ENCODE measurements around the gene PGLYRP2. TPM values are rescaled to one million over a fixed set of nuclear protein-coding genes. Genes with fewer than 3 reads are reported as not detected.

PGLYRP2 gene
- total and polyA plus RNA-seq, 9 of the 15 experiments (the other 6 are each of a cell fraction or from before 2014, with no cell fraction given), result not detected

DNA sequence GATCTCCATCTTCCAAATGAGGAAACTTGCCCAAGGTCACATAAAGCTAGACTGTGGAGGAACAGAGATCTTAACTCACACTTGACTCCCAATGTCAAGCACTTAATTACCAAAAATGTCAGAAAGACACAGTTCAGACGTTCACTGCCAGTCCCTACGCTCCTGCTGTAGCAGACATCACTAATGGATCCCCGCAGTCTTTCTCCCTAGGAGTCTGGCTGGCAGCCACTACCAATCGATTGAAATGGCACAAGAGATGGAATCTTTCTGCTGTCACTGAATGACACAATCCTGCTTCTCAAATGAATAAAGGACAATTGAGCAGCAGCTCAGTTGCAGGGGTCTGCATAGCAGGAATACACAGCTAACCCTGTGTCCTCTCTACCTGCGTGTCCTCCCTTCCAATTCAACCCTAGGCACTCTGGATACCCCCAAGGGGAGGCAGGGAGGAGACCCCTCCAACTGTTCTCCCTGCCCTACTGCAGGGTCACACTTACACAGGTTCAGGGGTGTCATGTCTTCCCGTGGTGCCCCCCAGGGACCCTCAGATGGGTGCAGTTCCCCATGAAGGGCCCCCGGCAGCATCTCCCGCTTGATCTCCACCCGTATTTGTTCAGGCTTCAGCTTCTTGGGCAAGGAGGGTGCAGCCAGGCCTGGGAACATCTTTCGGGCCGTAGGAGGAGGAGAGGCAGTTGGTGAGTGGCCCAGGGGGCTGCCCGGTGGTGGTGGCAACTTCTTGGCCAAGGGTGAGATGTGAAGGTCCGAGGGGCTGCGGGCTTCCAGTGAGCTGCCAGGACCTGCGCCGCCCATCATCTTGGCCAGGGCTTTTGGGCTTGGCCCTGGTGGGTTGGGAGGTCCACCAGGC lies 52.6 kb downstream of the PGLYRP2 start (continued):
- peak in 1 of 2 experiments; percentile 85; a peak in 2 of 4 replicates for TF ChIP-seq ZMIZ1 (IDR thresholded peaks at IDR 0.05; ENCODE audit: low read depth in 2 of 2, low read length in 2 of 2)

DNA sequence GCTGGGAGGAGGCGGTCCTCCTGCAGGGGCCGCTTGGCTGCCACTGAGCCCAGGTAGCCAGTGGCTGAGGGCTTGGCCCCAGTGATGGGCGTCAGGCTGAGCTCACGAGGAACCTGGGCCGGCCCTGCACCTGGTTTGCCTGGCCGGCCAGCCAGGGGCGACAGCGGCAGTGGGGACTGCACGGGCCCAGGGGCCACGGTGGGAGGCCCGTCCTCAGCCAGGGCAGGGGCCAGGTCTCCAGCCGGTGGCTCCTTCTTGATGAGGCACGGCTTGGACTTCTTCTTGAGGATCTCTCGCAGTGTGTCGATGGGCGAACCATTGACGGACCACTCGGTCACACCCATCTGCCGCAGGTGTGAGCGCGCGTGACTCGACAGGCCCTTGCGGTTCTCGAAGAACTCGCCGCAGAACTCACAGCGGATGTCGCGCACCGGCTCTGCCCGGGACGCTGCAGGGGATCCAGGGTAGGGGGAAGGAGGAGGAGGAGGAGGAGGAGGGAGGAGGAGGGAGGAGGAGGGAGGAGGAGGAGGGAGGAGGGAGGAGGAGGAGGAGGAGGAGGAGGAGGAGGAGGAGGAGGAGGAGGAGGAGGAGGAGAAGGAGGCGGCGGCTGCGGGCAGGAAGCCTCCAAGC lies 53.9 kb downstream of the PGLYRP2 start:
- Histone ChIP-seq H3K4me3 (no peak overlapping the region), H4K20me1 (replicated peaks; ENCODE audit: control insufficient read depth, insufficient read depth, low read length) (no peaks in the 10 kb centered on the region), H3K9ac (ENCODE audit: insufficient read depth in 1 of 2, low read depth in 2 of 2, low read length in 2 of 2) (no peak overlapping the region), H3K27ac (ENCODE audit: extremely low read depth, low read depth, low read length) (no peak overlapping the region), H3K36me3 (ENCODE audit: control insufficient read depth, insufficient read depth, low read length) (peaks cover 79% of the 10 kb centered on the region), H2AFZ (ENCODE audit: low read depth, low read length) (no peak overlapping the region), H3K27me3 (ENCODE audit: control insufficient read depth in 2 of 2, insufficient read depth in 2 of 2, low read length in 2 of 2) (no peaks in the 10 kb centered on the region), H3K9me1 (ENCODE audit: control insufficient read depth, insufficient read depth, low read length) (no peaks in the 10 kb centered on the region), H3K9me3 (replicated peaks; ENCODE audit: control insufficient read depth, insufficient read depth, low read depth, low read length) (no peaks in the 10 kb centered on the region), H3K4me1 (replicated peaks in 1 of 2; ENCODE audit: control insufficient read depth in 2 of 2, insufficient read depth in 2 of 2, low read length in 2 of 2) (peaks cover 0 to 29% of the 10 kb centered on the region in 2 experiments; a peak in 1 of 5 replicates), H3K4me2 (ENCODE audit: insufficient read depth, low read length) (no peak overlapping the region), H3K79me2 (ENCODE audit: control insufficient read depth, insufficient read depth, low read length) (peaks cover 21% of the 10 kb centered on the region)
- FAIRE-seq (no peak), DNase-seq (ENCODE audit: extremely low read depth in 1 of 4, low spot score in 3 of 4) (no peak), ATAC-seq (no peak)
- CTCF ChIA-PET (ENCODE audit: low intra/inter-chr PET ratio), result no interaction called here
- WGBS (ENCODE audit: insufficient coverage, low coverage, missing lambda C conversion rate), result 97% methylated on average over 15 of the region's 36 CpGs
- in situ Hi-C loops (cut with MboI), result no loop called here
- intact Hi-C loops (cut with micrococcal nuclease), result no loop called here
- no TSS peak for BruUV-seq (replicated peaks)
- POLR2A ChIA-PET, result interaction anchor here (0.7 kb wide), 1 partner anchor 870 kb away, joined by 3 read pairs; no protein-coding TSS in a partner anchor
- peak; percentile 60 for TF ChIP-seq PCBP2 (IDR thresholded peaks at IDR 0.05; ENCODE audit: low read depth, low read length, poor library complexity, severe bottlenecking)
- no peak for TF ChIP-seq CCNT2 (IDR thresholded peaks at IDR 0.05; ENCODE audit: borderline replicate concordance, extremely low read depth, insufficient read length, low read depth, low read length)
- no peak for TF ChIP-seq POLR2A (conservative IDR thresholded peaks at IDR 0.05)
- TF ChIP-seq MAFG (tag; conservative IDR thresholded peaks at IDR 0.05), result no peak
- no peak for TF ChIP-seq PKNOX1 (IDR thresholded peaks at IDR 0.05)
- TF ChIP-seq ZNF263 (CRISPR knock-in tag; IDR thresholded peaks at IDR 0.05; ENCODE audit: borderline replicate concordance), result peak; percentile 81
- TF ChIP-seq POLR2G (IDR thresholded peaks at IDR 0.05; ENCODE audit: low read depth, low read length), result peak; percentile 17; the same call in 1 of the 2 replicates
